Activated CD4-positive, alpha-beta T cell treated with anti-CD3 and anti-CD28 coated beads, Interleukin-2, amount 50 U/mL, for 4 hours (primary cell): Measurements from ENCODE around the gene PLEKHG4.

ENCODE experiments used
- DNase-seq, 2 experiments: peaks; one replicate each; pipeline ENCODE4 v3.0.0-alpha.2; 2020

Gene PLEKHG4

GRCh38 chr16:67294171-67294757, 14.9 kb downstream of the PLEKHG4 start:
- no peak for DNase-seq

GRCh38 chr16:67294938-67295361, 15.6 kb downstream of the PLEKHG4 start:
- no peak for DNase-seq

- DNase-seq = no peak
Observed at GRCh38 chr16:67296420-67296819, 17.1 kb downstream of the PLEKHG4 start.

GRCh38 chr16:67298277-67298676, 18.9 kb downstream of the PLEKHG4 start:
- DNase-seq = no peak

- no peak for DNase-seq
Observed at GRCh38 chr16:67299269-67299668, 19.9 kb downstream of the PLEKHG4 start.

GRCh38 chr16:67301080-67301782, 21.9 kb downstream of the PLEKHG4 start:
- DNase-seq = no peak

GRCh38 chr16:67302076-67302475, 22.7 kb downstream of the PLEKHG4 start:
- DNase-seq = no peak

GRCh38 chr16:67302970-67303369, 23.6 kb downstream of the PLEKHG4 start:
- no peak for DNase-seq

- no peak for DNase-seq
Observed at GRCh38 chr16:67304020-67304419, 24.7 kb downstream of the PLEKHG4 start.

GRCh38 chr16:67305216-67306071, 26.1 kb downstream of the PLEKHG4 start:
- no peak for DNase-seq

- no peak for DNase-seq
Observed at GRCh38 chr16:67310561-67310960, 31.2 kb downstream of the PLEKHG4 start.

- peak; percentile 57 to 58 for DNase-seq
Observed at GRCh38 chr16:67311607-67312488, 32.5 kb downstream of the PLEKHG4 start.

- DNase-seq = no peak
Observed at GRCh38 chr16:67312719-67313118, 33.4 kb downstream of the PLEKHG4 start.

- DNase-seq = no peak
Observed at GRCh38 chr16:67317853-67318252, 38.5 kb downstream of the PLEKHG4 start.

GRCh38 chr16:67326115-67326471, 46.8 kb downstream of the PLEKHG4 start:
- no peak for DNase-seq

- DNase-seq = peak; percentile 20 to 24
Observed at GRCh38 chr16:67326472-67327309, 47.4 kb downstream of the PLEKHG4 start, which contains the start of the genes KCTD19 and LRRC36. Gene KCTD19, minus strand, starts transcription at chr16:67326741. Its CDS starts 34 bp downstream, at chr16:67326707. Gene LRRC36, plus strand, starts transcription at chr16:67326815. Its CDS starts 48 bp downstream, at chr16:67326863.

GRCh38 chr16:67327743-67328142, 48.4 kb downstream of the PLEKHG4 start:
- DNase-seq = no peak

- no peak for DNase-seq
Observed at GRCh38 chr16:67329901-67330300, 50.6 kb downstream of the PLEKHG4 start.

- no peak for DNase-seq
Observed at GRCh38 chr16:67333315-67333714, 54.0 kb downstream of the PLEKHG4 start.

GRCh38 chr16:67336116-67336515, 56.8 kb downstream of the PLEKHG4 start:
- no peak for DNase-seq

- no peak for DNase-seq
Observed at GRCh38 chr16:67336648-67337047, 57.3 kb downstream of the PLEKHG4 start.
